Mesenchymal stem cell (in vitro differentiated cells and primary cell): ENCODE results near the gene MSGN1.

Source experiments
- DNase-seq: peaks from one replicate; pipeline ENCODE4 v3.0.0-alpha.2; 2013
- H2AFZ ChIP-seq: one replicate; pipeline ENCODE4 v1.6.1; 2013; ENCODE audit warnings: low read depth, mild to moderate bottlenecking, control low read depth, inconsistent platforms, low read length, moderate library complexity
- H2AK5ac ChIP-seq: 2 replicates; pipeline ENCODE4 v1.6.1; 2013; ENCODE audit warnings: low read length, moderate library complexity, mild to moderate bottlenecking, inconsistent platforms; ENCODE audit not compliant: severe bottlenecking
- H2BK120ac ChIP-seq: one replicate; pipeline ENCODE4 v1.6.1; 2013; ENCODE audit warnings: low read depth, mild to moderate bottlenecking, inconsistent platforms, low read length, moderate library complexity
- H2BK12ac ChIP-seq, 2 experiments: one replicate each; pipeline ENCODE4 v1.6.1; 2013; ENCODE audit warnings: inconsistent platforms in 2 of 2, low read length in 2 of 2, mild to moderate bottlenecking in 2 of 2, moderate library complexity in 2 of 2, control low read depth in 1 of 2
- H2BK15ac ChIP-seq: one replicate; pipeline ENCODE4 v1.6.1; 2013; ENCODE audit warnings: mild to moderate bottlenecking, low read depth, inconsistent platforms; ENCODE audit not compliant: poor library complexity, severe bottlenecking
- H2BK5ac ChIP-seq: 2 replicates; pipeline ENCODE4 v1.6.1; 2013; ENCODE audit warnings: low read depth, mild to moderate bottlenecking, low read length, control low read depth, inconsistent platforms; ENCODE audit not compliant: poor library complexity, severe bottlenecking
- H3K14ac ChIP-seq, 2 experiments: one replicate each; pipeline ENCODE4 v1.6.1; 2013; ENCODE audit warnings: inconsistent platforms in 2 of 2, low read length in 2 of 2, control low read depth in 1 of 2, mild to moderate bottlenecking in 1 of 2, moderate library complexity in 1 of 2
- H3K18ac ChIP-seq, 2 experiments: one replicate each; pipeline ENCODE4 v1.6.1; 2013; ENCODE audit warnings: inconsistent platforms in 2 of 2, low read length in 2 of 2, control low read depth in 1 of 2, low read depth in 1 of 2, mild to moderate bottlenecking in 1 of 2
- H3K23ac ChIP-seq, 2 experiments: one replicate each; pipeline ENCODE4 v1.6.1; 2013; ENCODE audit warnings: inconsistent platforms in 2 of 2, low read length in 2 of 2, mild to moderate bottlenecking in 2 of 2, moderate library complexity in 2 of 2, control low read depth in 1 of 2
- H3K27ac ChIP-seq: 2 replicates; pipeline ENCODE4 v1.5.1; 2013; ENCODE audit warnings: mild to moderate bottlenecking, moderate library complexity, low read length, control low read depth, inconsistent platforms; ENCODE audit not compliant: poor library complexity, severe bottlenecking
- H3K27me3 ChIP-seq, 2 experiments: 2 replicates each; pipeline versions ENCODE4 v1.6.1 to v1.7.0; 2013; ENCODE audit warnings: low read length in 2 of 2, mild to moderate bottlenecking in 2 of 2, moderate library complexity in 2 of 2, control low read depth in 1 of 2, inconsistent platforms in 1 of 2; ENCODE audit not compliant: control insufficient read depth in 1 of 2, insufficient read depth in 1 of 2
- H3K36me3 ChIP-seq, 2 experiments: 2 replicates each; pipeline versions ENCODE4 v1.6.1 to v1.7.0; 2013; ENCODE audit warnings: low read length in 2 of 2, control low read depth in 1 of 2, inconsistent platforms in 1 of 2, low read depth in 1 of 2, mild to moderate bottlenecking in 1 of 2; ENCODE audit not compliant: insufficient read depth in 2 of 2, control insufficient read depth in 1 of 2
- H3K4ac ChIP-seq, 2 experiments: one replicate each; pipeline ENCODE4 v1.6.1; 2013; ENCODE audit warnings: inconsistent platforms in 2 of 2, low read length in 2 of 2, mild to moderate bottlenecking in 2 of 2, moderate library complexity in 2 of 2, control low read depth in 1 of 2, low read depth in 1 of 2
- H3K4me1 ChIP-seq: 2 replicates; pipeline ENCODE4 v1.6.1; 2013; ENCODE audit warnings: low read depth, low read length, control low read depth; ENCODE audit not compliant: control insufficient read depth, insufficient read depth
- H3K4me2 ChIP-seq: 2 replicates; pipeline ENCODE4 v1.6.1; 2013; ENCODE audit warnings: low read length, mild to moderate bottlenecking, inconsistent platforms; ENCODE audit not compliant: poor library complexity, severe bottlenecking
- H3K4me3 ChIP-seq, 2 experiments: 2 replicates each; pipeline versions ENCODE4 v1.5.1 to v1.7.0; 2013; ENCODE audit warnings: low read length in 2 of 2, mild to moderate bottlenecking in 2 of 2, control low read depth in 1 of 2, low read depth in 1 of 2; ENCODE audit not compliant: insufficient read depth in 1 of 2
- H3K79me1 ChIP-seq: replicated peaks from 2 replicates; pipeline ENCODE4 v1.6.1; 2013; ENCODE audit warnings: mild to moderate bottlenecking, control low read depth, low read length, inconsistent platforms; ENCODE audit not compliant: poor library complexity, severe bottlenecking
- H3K9ac ChIP-seq: 2 replicates; pipeline ENCODE4 v1.7.0; 2013; ENCODE audit warnings: mild to moderate bottlenecking, low read length, moderate library complexity
- H3K9me3 ChIP-seq: 2 replicates; pipeline ENCODE4 v1.7.0; 2013; ENCODE audit warnings: mild to moderate bottlenecking, low read length; ENCODE audit not compliant: control insufficient read depth
- H4K8ac ChIP-seq: one replicate; pipeline ENCODE4 v1.6.1; 2013; ENCODE audit warnings: inconsistent platforms, mild to moderate bottlenecking, low read length, moderate library complexity
- H4K91ac ChIP-seq: one replicate; pipeline ENCODE4 v1.6.1; 2013; ENCODE audit warnings: mild to moderate bottlenecking, low read length, inconsistent platforms
- WGBS: methylation state at CpG from one replicate; pipeline ENCODE4 v1.1.7; 2013; ENCODE audit warnings: mixed read lengths; 5-methylcytosine and 5-hydroxymethylcytosine counted together

Gene MSGN1

GRCh38 chr2:17780546-17780945 lies 35.7 kb upstream of the MSGN1 start:
- H2AFZ ChIP-seq, result no peak overlapping the region
- no peaks in the 10 kb centered on the region for H3K79me1 ChIP-seq
- H2BK15ac ChIP-seq, result no peak overlapping the region
- WGBS, result 99% methylated on average over 1 of the region's 1 CpG
- no peak overlapping the region for H2BK120ac ChIP-seq
- H3K9me3 ChIP-seq, result no peaks in the 10 kb centered on the region
- no peak overlapping the region for H2BK12ac ChIP-seq
- H3K9ac ChIP-seq, result no peak overlapping the region
- peaks cover 0 to 39% of the 10 kb centered on the region in 2 experiments for H3K36me3 ChIP-seq
- no peak for DNase-seq
- no peak overlapping the region for H3K4me2 ChIP-seq
- no peak overlapping the region for H3K27ac ChIP-seq
- H2BK5ac ChIP-seq, result no peak overlapping the region
- no peak overlapping the region for H3K18ac ChIP-seq
- H3K4me3 ChIP-seq, result no peak overlapping the region
- H3K14ac ChIP-seq, result no peak overlapping the region
- no peak overlapping the region for H3K4ac ChIP-seq
- no peak overlapping the region for H3K23ac ChIP-seq
- H3K27me3 ChIP-seq, result no peaks in the 10 kb centered on the region
- H4K91ac ChIP-seq, result no peak overlapping the region
- no peak overlapping the region for H4K8ac ChIP-seq
- no peaks in the 10 kb centered on the region for H3K4me1 ChIP-seq
- no peak overlapping the region for H2AK5ac ChIP-seq

GRCh38 chr2:17781482-17781881 lies 34.8 kb upstream of the MSGN1 start:
- 100% methylated on average over 1 of the region's 1 CpG for WGBS
- Histone ChIP-seq H4K91ac (no peak overlapping the region), H2BK5ac (no peak overlapping the region)

GRCh38 chr2:17786727-17787126 lies 29.5 kb upstream of the MSGN1 start:
- Histone ChIP-seq H3K9me3 (no peaks in the 10 kb centered on the region), H3K18ac (no peak overlapping the region), H4K91ac (no peak overlapping the region), H2BK5ac (no peak overlapping the region), H2AFZ (no peak overlapping the region), H3K27ac (no peak overlapping the region), H3K4ac (no peak overlapping the region), H3K4me2 (no peak overlapping the region), H3K9ac (no peak overlapping the region), H3K79me1 (no peaks in the 10 kb centered on the region), H3K36me3 (peaks cover 0 to 9% of the 10 kb centered on the region in 2 experiments), H3K27me3 (peaks cover 0 to 4% of the 10 kb centered on the region in 2 experiments), H2BK15ac (no peak overlapping the region), H3K14ac (no peak overlapping the region), H3K4me1 (no peaks in the 10 kb centered on the region), H3K4me3 (no peak overlapping the region), H2BK12ac (no peak overlapping the region), H2BK120ac (no peak overlapping the region), H3K23ac (no peak overlapping the region), H2AK5ac (no peak overlapping the region), H4K8ac (peak overlapping the region; percentile 1)
- WGBS, result 91% methylated on average over 3 of the region's 3 CpGs
- DNase-seq, result no peak

More at GRCh38 chr2:17781482-17781881, 34.8 kb upstream of the MSGN1 start:
- Histone ChIP-seq H3K36me3 (peaks cover 0 to 35% of the 10 kb centered on the region in 2 experiments), H3K9ac (no peak overlapping the region), H3K4ac (no peak overlapping the region), H3K79me1 (no peaks in the 10 kb centered on the region), H2AK5ac (no peak overlapping the region), H3K23ac (no peak overlapping the region), H3K14ac (no peak overlapping the region), H2BK120ac (no peak overlapping the region), H2AFZ (no peak overlapping the region), H3K9me3 (no peaks in the 10 kb centered on the region), H2BK12ac (no peak overlapping the region), H3K4me3 (no peak overlapping the region), H2BK15ac (no peak overlapping the region), H3K18ac (no peak overlapping the region), H3K27ac (no peak overlapping the region), H4K8ac (no peak overlapping the region), H3K4me2 (no peak overlapping the region), H3K27me3 (no peaks in the 10 kb centered on the region), H3K4me1 (no peaks in the 10 kb centered on the region)
- DNase-seq, result no peak

GRCh38 chr2:17788773-17789172 lies 27.5 kb upstream of the MSGN1 start:
- Histone ChIP-seq H3K9ac (no peak overlapping the region), H3K36me3 (no peaks in the 10 kb centered on the region), H3K27me3 (peaks cover 0 to 4% of the 10 kb centered on the region in 2 experiments), H2BK120ac (no peak overlapping the region), H3K23ac (no peak overlapping the region), H2AFZ (no peak overlapping the region), H3K4ac (no peak overlapping the region), H4K8ac (no peak overlapping the region), H2BK12ac (no peak overlapping the region), H3K27ac (no peak overlapping the region), H3K4me3 (no peak overlapping the region), H3K4me1 (peaks cover under 1% of the 10 kb centered on the region), H2BK5ac (no peak overlapping the region), H3K18ac (no peak overlapping the region), H2BK15ac (no peak overlapping the region), H3K79me1 (no peaks in the 10 kb centered on the region), H2AK5ac (no peak overlapping the region), H3K4me2 (no peak overlapping the region), H3K14ac (no peak overlapping the region), H3K9me3 (no peaks in the 10 kb centered on the region), H4K91ac (no peak overlapping the region)
- 80% methylated on average over 1 of the region's 4 CpGs for WGBS
- no peak for DNase-seq
